GM19324 (cell line): ENCODE measurements around the gene TCERG1L.

Experiments used
- ATAC-seq: cut with Tn5 transposase; IDR thresholded peaks from one replicate; pipeline ENCODE4 v1.9.1; 2021; ENCODE audit warnings: mild to moderate bottlenecking, moderate library complexity; ENCODE audit not compliant: unreplicated experiment, low FRiP score

TCERG1L gene

DNA sequence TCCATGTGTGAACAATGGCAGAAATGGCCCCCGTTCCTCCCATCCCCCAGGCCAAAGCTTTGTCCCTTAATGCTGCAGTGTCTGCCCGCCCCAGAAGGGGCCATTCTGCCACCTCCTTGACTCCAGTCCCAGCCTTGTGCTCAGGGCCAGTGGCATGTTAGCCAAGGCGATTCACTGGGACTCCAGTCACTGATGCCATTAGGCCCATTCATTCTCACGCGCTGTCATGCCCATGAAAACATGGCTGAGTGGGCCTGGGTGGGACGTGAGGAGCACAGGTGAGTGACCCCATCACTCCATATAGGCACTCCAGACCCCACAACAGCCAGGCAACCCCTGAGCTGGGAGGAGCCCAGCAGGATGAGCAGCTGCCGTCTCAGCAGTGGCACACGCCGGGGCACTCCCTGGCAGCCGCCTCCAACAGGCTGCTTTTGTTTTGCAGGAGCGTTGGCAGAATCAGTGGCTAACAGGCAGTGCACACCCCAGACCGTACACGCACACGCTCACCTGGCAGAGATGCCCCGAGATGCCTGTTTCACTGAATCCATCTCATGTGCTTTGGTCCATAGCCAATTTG, 79.5 kb downstream of the TCERG1L start:
- ATAC-seq: no peak

DNA sequence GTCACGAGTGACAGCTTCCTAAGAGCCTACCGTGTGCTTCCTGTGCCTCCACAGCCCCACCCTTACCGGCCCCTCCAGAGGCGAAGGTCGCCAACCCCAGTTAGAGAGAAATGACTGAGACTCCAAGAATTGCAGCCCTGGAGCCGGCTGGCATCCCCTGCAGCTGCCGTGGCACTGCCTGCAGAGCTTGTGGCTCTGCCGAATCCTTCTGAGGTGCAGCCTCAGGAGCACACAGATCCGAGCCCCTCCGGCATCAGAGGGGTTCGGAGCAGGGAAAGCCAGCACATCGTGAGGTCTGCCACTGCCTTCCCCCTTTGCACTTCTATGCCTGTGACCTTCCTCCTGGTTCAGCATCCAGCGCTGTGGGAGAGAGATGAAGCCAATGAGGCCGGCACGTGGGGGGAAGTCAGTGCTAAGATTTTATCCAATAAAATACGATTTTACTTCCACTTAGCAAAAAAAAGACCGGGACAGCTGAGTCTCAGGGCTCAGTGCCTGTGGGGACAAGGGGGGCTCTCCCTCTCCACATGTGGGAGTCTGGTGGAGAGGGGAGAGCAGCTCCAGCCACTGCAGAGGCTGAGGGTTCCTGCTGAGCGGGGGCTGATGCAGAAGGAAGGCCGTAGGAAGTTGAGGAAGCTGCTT, 80.1 kb downstream of the TCERG1L start:
- no peak for ATAC-seq

DNA sequence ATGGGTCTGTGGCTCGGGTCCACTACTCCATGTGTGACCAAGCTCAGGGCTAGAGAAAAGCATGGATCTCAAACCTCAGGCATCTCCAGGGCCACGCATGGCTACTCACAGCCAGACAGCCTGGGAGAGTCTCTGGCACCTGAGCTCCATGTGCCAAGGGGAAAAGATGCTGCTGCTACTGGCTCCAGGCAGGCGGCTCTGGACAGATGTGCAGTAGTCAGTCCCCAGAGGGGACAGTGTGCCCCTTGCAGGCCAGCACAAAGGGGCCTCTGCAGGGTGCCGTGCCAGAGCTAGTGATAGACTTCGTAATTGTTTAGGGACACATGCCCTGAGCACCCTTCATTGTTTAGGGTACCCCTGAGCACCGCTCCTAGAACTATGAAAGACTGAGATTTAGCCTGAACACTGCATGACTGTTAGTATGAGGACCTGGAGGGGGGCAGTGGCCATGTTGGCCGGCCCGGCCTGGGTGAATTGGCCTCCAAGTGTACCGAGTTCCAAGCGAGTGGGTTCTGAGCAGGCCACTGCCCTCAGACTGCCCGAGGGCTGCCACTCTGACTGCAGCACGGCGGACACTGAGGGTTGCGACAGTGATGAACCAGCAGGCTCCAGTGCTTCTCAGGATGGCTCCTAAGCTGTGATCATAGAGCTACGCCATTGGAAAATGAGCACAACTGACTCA, 80.7 kb downstream of the TCERG1L start:
- ATAC-seq: no peak

DNA sequence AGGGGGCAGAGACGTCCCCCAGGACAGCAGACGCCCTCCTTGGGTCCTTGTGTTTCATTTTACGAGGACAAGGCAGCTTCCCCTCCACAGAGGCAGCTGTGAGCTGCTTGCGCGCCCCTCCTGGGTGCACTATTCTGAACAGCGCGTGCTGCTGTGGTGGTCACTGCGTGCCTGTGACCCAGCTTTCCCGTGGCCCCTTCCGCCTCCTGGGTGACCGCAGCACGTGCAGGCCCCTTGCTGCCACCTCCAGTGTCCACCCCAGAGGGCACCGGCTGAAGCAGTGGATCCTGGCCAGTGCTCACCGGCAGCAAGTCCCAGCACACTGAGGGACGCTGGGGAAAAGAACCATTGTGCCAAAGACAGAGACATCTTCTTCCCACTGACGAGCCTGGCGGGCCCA, 81.4 kb downstream of the TCERG1L start:
- no peak for ATAC-seq

- no peak for ATAC-seq
Observed at GRCh38 chr10:131227163-131227740, 84.3 kb downstream of the TCERG1L start.

- ATAC-seq: no peak
Observed at GRCh38 chr10:131226446-131227162, 84.9 kb downstream of the TCERG1L start.

- ATAC-seq: no peak
Observed at GRCh38 chr10:131224106-131224505, 87.4 kb downstream of the TCERG1L start.

DNA sequence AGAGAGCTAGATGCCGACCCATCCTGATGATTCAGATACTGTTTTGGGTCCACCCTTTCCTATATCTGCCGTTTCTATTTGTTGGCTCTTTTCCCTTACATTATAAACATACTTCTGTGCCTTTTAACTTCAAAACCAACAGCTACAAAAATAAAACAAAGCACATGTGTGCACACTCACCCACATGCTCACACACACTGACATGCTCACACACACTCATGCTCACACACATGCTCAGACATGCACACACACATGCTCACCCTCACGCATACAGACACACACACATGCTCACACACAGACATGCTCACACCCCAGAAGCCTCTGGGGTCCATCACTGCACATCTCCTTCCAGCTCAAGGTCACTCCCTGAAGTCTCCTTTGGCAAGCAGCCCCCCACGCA, 88.1 kb downstream of the TCERG1L start:
- ATAC-seq: no peak

DNA sequence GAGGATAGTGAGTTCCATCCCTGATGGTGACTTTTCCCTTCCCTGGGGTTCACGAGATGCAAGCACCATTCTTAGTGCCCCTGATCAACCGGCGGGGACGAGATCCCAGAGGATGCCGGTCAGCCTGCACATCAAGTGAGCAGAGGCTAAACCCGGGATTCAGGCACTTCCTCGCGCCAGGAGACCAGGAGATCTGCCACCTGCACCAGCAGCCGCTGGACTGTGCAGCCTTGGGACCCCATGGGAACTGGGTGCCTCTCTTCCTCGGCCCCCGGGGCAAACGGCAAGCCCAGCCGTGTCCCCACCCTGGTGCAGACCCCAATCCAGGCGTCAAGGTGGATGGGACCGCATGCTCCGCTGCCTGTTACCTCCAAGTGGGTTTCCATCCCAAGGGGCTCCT, 88.5 kb downstream of the TCERG1L start:
- no peak for ATAC-seq

DNA sequence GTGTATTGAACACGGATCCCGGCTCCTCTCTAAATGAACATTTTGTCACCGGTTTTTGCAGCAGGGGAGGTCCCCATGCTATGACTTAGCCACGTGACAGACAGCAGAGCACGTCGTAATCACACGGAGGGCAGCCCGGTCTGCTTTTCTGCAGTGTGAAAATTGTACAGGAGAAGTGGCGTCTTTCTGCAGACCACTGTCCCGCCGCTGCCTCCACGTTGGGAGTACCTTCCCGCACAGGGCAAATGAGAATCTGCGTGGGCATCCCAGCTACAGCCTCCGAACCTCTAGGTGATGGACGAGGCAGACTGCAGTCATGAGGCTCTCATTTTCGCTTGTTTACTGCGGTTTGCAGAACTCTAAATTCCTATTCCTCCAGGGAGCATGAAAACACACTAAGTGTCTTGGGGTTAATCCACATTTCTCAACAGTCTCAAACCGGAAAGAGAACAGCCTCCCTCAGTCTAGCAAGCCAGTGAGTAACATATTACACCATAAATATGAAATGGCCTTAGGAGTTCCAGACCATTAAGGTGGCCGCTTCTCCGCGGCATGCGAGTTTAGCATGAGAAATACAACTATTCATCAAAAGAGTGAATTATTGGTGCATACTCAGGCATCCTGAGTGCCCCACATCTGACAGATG, 89.8 kb downstream of the TCERG1L start:
- no peak for ATAC-seq

DNA sequence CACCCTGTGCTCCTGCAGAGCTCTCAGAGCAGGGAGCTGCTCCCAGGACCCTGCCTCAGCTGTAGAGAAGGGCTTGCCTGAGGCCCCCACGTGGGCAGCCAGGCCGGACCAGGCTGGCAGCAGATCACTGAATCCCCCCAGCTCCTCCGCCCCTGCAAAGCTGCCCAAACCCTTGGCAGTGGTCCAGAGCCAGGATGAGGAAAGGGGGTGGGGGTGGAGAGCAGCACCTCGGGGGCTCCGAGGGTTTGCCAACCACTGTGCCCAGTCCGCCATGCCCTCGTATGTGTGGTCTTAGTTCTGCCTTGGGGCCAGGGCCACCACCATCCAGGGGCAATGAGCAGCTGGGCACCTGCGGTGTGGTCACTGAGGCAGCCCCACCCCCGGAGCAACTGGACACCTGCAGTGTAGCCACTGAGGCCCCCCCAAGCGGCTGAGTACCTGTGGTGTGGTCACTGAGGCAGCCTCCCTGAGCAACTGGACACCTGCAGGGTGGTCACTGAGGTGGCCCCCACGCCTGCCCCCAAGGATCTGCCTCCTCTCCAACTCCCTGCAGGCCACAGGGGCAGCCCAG, 90.8 kb downstream of the TCERG1L start:
- no peak for ATAC-seq

- no peak for ATAC-seq
Observed at GRCh38 chr10:131219955-131220489, 91.5 kb downstream of the TCERG1L start.

- ATAC-seq: no peak
Observed at GRCh38 chr10:131219584-131219886, 92.0 kb downstream of the TCERG1L start.

DNA sequence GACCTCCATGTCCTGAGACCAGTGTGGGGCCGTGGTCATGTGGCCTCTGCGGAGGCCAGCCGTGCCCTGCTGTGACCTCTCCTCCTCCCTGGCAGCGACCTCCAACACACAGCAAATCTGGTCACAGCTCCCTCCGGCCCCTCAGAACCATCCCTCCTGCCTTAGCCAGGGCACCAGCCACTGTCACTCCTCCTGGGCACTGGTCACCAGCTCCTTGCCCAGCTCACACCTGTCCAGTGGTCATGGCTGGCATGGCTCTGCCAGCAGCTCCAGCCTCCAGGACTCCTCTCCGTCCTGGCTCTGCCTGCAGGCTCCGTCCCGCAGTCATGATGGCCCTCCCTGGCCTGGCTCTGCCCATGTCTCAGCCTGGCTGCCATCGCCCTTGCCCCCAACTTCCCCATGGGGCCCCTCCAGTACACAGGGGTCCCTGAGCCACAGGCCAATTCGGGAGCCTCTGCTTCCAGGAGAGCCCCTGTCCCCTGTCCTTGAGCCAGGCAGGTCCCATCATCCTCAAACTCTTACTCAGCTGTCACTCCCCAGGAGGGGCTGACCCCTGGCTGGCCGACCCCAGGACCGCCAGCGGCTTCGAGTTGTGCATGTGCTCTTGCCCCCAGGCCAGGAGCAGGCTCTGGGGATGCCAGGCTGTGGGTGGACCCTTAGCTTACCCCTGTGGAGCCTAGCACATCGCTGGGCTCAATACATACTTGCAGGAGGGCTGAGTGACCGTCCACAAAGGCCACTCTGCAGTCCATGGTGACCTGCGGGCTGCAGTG, 92.5 kb downstream of the TCERG1L start:
- ATAC-seq: no peak

DNA sequence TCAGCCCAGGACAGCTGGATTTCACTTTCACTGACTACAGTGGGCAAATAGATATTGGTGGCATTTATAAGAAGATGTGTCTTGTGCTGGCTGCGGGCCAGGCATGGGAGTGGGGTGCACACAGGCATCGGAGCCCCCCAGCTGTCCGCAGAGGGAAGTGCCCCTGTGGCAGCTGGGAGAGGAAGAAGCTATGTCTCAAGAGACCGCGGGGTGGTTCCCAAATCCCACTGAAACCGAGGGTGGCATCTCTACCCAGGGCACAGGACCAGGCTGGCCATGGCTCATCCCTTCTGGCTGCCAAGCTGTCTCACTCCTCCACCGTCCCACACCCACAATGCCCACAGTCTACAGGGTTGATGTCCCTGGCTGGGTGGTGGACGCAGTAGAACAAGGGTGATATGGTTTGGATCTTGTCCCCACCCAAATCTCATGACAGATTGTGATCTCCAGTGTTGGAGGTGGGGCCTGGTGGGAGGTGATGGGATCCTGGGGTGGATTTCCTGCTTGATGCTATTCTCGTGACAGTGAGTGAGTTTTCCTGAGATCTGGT, 94.8 kb downstream of the TCERG1L start:
- ATAC-seq: no peak

DNA sequence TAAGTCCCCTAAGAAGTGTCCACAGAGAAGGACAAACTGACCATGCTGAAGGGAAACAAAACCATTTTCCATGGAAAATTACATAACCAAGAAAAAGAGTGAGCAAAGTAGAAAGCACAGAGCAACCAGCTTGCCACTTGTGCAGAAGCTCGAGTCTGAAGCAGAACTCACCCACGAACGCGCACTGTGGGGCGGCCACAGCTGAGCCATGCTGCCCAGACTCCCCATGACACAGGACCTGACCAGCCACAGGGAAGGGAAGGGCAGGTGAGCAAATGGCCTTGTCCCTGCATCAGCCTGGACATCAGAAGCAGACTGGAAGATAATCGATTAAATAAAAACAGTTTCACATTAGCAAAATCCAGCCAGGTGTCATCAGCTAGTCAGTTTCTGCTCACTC, 95.7 kb downstream of the TCERG1L start:
- no peak for ATAC-seq

DNA sequence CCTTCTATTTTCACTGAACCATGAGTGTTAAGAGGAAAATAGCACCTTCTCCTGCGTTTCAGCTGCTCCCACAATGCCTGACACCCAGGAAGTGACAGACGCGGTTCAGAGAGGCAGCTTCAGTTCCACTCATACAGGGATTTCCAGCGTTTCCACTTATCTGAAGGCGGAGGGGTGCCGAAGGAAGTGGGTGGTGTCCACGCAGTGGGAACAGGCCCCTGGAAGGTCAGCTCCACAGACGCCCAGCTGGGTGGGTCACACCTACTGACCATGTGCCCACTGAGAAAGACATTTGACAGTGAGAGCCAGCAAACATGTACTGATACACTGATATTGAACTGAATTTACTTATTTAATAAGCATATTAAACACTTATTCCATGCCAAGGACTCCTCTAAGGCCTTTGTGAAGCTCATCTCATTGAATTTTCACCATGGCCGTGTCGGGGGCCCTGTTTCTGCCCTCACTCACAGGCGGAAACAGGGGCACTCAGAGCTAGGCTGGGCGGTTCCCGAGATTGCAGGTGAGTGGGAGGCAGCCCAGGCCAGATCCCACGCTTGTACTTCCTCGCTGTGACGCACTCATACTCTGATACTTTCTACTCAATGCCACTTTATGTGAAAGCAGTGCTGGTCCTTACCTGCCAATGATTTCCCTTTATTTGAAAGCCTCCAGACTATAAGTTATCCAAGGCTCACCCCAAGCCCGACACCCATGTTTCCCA, 96.8 kb downstream of the TCERG1L start:
- no peak for ATAC-seq

DNA sequence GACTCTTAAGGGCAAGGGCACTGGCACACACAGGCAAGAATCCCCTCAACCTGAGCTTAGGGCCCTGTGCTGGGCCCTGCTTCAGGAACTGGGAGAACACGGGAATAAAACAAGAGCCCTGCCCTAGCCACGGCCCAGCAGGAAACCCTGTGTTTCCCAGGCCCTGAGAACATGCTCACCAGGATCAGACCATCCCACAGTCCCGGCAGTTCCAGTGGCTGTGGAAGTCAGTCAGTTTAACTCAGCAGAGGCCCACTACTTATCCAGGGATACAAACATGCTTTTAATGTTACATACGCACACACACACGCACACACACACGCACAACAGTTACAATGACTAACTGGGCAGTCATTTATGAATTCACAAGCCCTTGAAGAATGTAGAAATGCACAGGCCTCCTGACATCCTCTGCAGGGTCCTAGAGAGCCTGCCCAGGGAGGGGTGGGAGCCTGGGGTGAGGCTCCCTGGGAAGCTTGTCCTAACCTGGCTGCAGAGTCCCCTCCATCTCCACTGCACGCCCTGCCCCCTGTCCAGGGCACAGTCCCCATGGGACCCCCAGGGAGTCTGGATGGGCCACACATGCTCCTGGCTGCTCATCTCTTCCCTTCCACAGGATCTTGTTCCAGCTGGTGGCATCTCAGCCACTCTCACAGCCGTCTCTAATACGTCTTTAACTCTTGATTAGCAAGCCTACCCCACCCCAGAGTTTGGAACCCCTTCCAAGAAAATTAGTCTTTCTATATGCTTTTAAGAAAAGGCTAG, 97.6 kb downstream of the TCERG1L start:
- no peak for ATAC-seq
